GM12801 (cell line): ENCODE results near the gene RAB3D.

Experiments used
- CTCF ChIP-seq: IDR thresholded peaks from one replicate; pipeline ENCODE4 v1.5.1; 2011; ENCODE audit warnings: control low read depth; ENCODE audit not compliant: insufficient read length; ENCODE audit errors: extremely low read depth

The RAB3D gene

GRCh38 chr19:11337080-11337479 lies 2.4 kb downstream of the RAB3D start:
- TF ChIP-seq CTCF, result no peak

- no peak for TF ChIP-seq CTCF
These were observed 3.9 kb downstream of the RAB3D start for GRCh38 chr19:11335449-11336146.

GRCh38 chr19:11332822-11333221 lies 6.6 kb downstream of the RAB3D start:
- no peak for TF ChIP-seq CTCF

- no peak for TF ChIP-seq CTCF
These were observed 8.0 kb downstream of the RAB3D start for GRCh38 chr19:11331502-11331901.

- no peak for TF ChIP-seq CTCF
These were observed 9.3 kb downstream of the RAB3D start for GRCh38 chr19:11330127-11330526.

- TF ChIP-seq CTCF, result no peak
These were observed 13.9 kb downstream of the RAB3D start for GRCh38 chr19:11325544-11325943.

- no peak for TF ChIP-seq CTCF
These were observed 14.6 kb downstream of the RAB3D start for GRCh38 chr19:11324748-11325389.
